Thoracic aorta (tissue), 2 donors: Measurements from ENCODE around the gene TRABD. TPM values are rescaled to one million over a fixed set of nuclear protein-coding genes. Genes with fewer than 3 reads are reported as not detected.

ENCODE experiments used
- ATAC-seq: fragments of 150-250 bp; one replicate; pipeline ENCODE4 v1.8.0; 2017; ENCODE audit warnings: low read depth; ENCODE audit not compliant: insufficient number of reproducible peaks, low FRiP score
- DNase-seq: peaks from one replicate; pipeline ENCODE4 v3.0.0-alpha.2; 2020; ENCODE audit warnings: low spot score
- H3K27ac ChIP-seq, 2 donors: fragments of 200-600 bp; sonication (generic); 1 replicate in 1 of 2; 2 replicates in 1 of 2; pipeline ENCODE4 v1.5.1; 2016; ENCODE audit warnings: mild to moderate bottlenecking in 2 of 2, moderate library complexity in 2 of 2
- H3K27me3 ChIP-seq: fragments of 200-600 bp; sonication (generic); replicated peaks from 2 replicates; pipeline ENCODE4 v1.6.0; 2016; ENCODE audit warnings: mild to moderate bottlenecking; ENCODE audit not compliant: insufficient read depth
- H3K36me3 ChIP-seq: fragments of 200-600 bp; sonication (generic); one replicate; pipeline ENCODE4 v1.5.1; 2016
- H3K4me1 ChIP-seq, 2 donors: fragments of 200-600 bp; sonication (generic); 1 replicate in 1 of 2; 2 replicates in 1 of 2; pipeline versions ENCODE4 v1.5.1 to v1.6.0; 2016; ENCODE audit warnings: low read depth in 2 of 2, mild to moderate bottlenecking in 1 of 2; ENCODE audit not compliant: control insufficient read depth in 1 of 2
- H3K4me3 ChIP-seq: fragments of 200-600 bp; sonication (generic); 2 replicates; pipeline ENCODE4 v1.5.1; 2016; ENCODE audit warnings: mild to moderate bottlenecking
- H3K9me3 ChIP-seq: fragments of 200-600 bp; sonication (generic); 2 replicates; pipeline ENCODE4 v1.5.1; 2016
- CTCF ChIP-seq: fragments of 200-600 bp; sonication (generic); IDR thresholded peaks from one replicate; pipeline ENCODE4 v1.5.1; 2019; ENCODE audit warnings: antibody characterized with exemption
- total RNA-seq, 2 donors: library from RNA; depleted of rRNA; stranded (reverse); fragments of >200 nt; gene quantifications; one replicate each; pipeline versions ENCODE4 v1.1.0 to v1.2.3, GENCODE V29; 2016

TRABD gene
- total RNA-seq, 2 donors from 2014 or later: 31.7 to 40.6 TPM

GRCh38 chr22:50215297-50216054 lies 29.8 kb downstream of the TRABD start:
- Histone ChIP-seq H3K27me3 (no peaks in the 10 kb centered on the region), H3K36me3 (peaks cover 42% of the 10 kb centered on the region), H3K27ac (no peak overlapping the region), H3K4me1 (no peaks in the 10 kb centered on the region), H3K4me3 (no peak overlapping the region), H3K9me3 (no peaks in the 10 kb centered on the region)
- ATAC-seq (no peak), DNase-seq (no peak)
- no peak for TF ChIP-seq CTCF

- no peak for TF ChIP-seq CTCF
- H3K9me3 ChIP-seq: no peaks in the 10 kb centered on the region
- ATAC-seq (no peak), DNase-seq (no peak)
- no peaks in the 10 kb centered on the region for H3K4me1 ChIP-seq
- no peaks in the 10 kb centered on the region for H3K27me3 ChIP-seq
- no peak overlapping the region for H3K27ac ChIP-seq
- no peak overlapping the region for H3K4me3 ChIP-seq
- peaks cover 43% of the 10 kb centered on the region for H3K36me3 ChIP-seq
These were observed 30.5 kb downstream of the TRABD start for GRCh38 chr22:50216055-50216683.

- TF ChIP-seq CTCF: no peak
- no peak overlapping the region for H3K27ac ChIP-seq
- H3K4me1 ChIP-seq: no peaks in the 10 kb centered on the region
- H3K27me3 ChIP-seq: no peaks in the 10 kb centered on the region
- H3K9me3 ChIP-seq: no peaks in the 10 kb centered on the region
- ATAC-seq: no peak
- no peak overlapping the region for H3K4me3 ChIP-seq
- DNase-seq: no peak
- peaks cover 49% of the 10 kb centered on the region for H3K36me3 ChIP-seq
These were observed 31.2 kb downstream of the TRABD start for GRCh38 chr22:50216684-50217520.

- H3K9me3 ChIP-seq: no peaks in the 10 kb centered on the region
- H3K27me3 ChIP-seq: no peaks in the 10 kb centered on the region
- no peak overlapping the region for H3K27ac ChIP-seq
- H3K4me3 ChIP-seq: no peak overlapping the region
- H3K4me1 ChIP-seq: no peaks in the 10 kb centered on the region
- DNase-seq (no peak), ATAC-seq (no peak)
- H3K36me3 ChIP-seq: peaks cover 56% of the 10 kb centered on the region
- no peak for TF ChIP-seq CTCF
These were observed 31.9 kb downstream of the TRABD start for GRCh38 chr22:50217543-50218152.
